Right renal pelvis (tissue), 4 donors: ENCODE measurements around the gene PPAN. TPM values are rescaled to one million over a fixed set of nuclear protein-coding genes. Genes with fewer than 3 reads are reported as not detected.

Source experiments
- DNase-seq, 4 donors: peaks; one replicate each; pipeline ENCODE4 v3.0.0-alpha.2; 2013; ENCODE audit warnings: low read depth in 4 of 4, low spot score in 3 of 4, missing footprints in 1 of 4
- polyA plus RNA-seq, 4 donors: library from polyadenylated mRNA; unstranded; fragments of 120-200 nt; gene quantifications; one replicate each; pipeline ENCODE4 v1.2.1, GENCODE V29; 2013; ENCODE audit not compliant: insufficient read length in 4 of 4

The PPAN gene
- polyA plus RNA-seq, 4 donors = 28.6 to 36.4 (median 32.1) TPM

- no peak for DNase-seq
Measured at GRCh38 chr19:10112895-10113591, 6.9 kb downstream of the PPAN start.

DNA sequence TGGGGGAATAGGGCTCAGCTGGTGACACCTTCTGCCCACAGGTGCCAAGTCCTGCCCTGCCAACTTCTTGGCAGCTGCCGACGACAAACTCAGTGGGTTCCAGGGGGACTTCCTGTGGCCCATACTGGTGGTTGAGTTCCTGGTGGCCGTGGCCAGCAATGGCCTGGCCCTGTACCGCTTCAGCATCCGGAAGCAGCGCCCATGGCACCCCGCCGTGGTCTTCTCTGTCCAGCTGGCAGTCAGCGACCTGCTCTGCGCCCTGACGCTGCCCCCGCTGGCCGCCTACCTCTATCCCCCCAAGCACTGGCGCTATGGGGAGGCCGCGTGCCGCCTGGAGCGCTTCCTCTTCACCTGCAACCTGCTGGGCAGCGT is 7.4 kb downstream of the PPAN start:
- no peak for DNase-seq

- no peak for DNase-seq
Measured at GRCh38 chr19:10113964-10114650, 7.9 kb downstream of the PPAN start.

GRCh38 chr19:10114651-10115391 is 8.7 kb downstream of the PPAN start:
- DNase-seq = no peak

DNA sequence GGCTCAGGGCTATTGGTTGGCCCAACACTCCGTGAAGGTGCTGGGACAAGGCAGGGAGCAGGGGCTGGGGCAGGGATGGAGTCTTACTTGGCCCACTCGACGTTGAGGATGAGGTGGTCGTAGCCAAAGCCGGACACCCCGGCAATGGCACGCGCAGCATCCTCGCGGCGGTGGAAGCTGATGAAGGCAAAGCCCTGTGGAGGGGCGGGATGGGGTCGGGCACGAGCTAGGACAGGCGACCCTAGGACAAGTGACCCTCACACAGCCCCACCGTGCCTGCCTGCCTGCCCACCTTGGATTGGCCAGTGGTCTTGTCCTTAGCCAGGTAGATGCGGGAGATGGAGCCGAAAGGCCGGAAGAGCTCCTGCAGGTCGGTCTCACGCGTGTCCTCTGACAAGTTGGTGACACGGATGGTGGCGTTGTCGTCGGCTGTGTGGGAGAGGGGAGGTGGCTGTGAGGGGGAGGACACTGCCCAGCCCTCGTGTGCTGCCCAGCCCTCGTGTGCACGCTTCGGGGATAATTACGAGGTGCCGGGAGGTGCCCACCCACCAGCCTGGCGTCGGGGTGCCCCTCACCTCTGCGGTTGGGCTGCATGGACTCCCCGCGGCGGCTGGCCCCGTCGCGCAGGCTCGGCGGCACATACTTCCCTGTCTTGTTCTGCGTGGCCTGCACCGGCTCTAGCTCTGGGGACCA is 9.4 kb downstream of the PPAN start:
- no peak for DNase-seq

DNA sequence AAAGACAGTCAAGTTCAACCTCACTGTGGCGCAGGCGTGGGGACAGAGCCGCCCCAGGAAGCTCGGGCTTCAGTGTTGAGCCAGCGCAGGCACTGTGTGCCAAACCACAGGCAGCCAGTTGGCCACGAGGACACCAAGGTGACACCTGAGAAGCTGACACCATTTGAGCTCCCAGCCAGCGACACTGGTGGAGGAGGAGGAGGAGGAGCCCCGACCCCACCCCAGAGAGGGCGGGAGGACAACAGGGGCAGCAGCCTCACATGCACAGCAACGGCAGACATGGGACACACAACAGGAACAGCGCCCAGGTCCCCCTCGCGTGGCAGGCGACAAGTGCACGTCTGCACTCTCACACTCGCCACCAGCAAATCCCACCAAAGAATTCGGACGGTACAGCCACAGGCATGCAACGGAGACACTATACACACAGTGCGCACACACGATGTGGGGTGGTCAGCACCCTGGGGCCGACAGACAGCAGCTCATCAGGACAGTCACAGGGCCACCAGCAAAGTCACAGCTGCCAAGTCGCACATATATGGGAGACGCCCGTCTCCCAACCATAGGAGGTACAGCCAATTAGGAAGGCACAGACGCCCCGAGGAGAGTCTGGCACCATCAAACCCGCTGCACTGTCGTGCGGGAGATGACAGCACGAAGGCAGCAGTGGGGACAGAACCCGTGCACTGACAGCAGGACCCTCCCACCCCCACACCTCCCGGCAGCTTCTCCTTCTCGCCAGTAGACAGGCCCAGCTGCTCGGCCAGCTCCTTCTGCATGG is 10.1 kb downstream of the PPAN start:
- no peak for DNase-seq

GRCh38 chr19:10116866-10117616 is 10.9 kb downstream of the PPAN start:
- DNase-seq = no peak

- no peak for DNase-seq
Measured at GRCh38 chr19:10118960-10119359, 12.8 kb downstream of the PPAN start.

- no peak for DNase-seq
Measured at GRCh38 chr19:10120538-10121189, 14.5 kb downstream of the PPAN start.

DNA sequence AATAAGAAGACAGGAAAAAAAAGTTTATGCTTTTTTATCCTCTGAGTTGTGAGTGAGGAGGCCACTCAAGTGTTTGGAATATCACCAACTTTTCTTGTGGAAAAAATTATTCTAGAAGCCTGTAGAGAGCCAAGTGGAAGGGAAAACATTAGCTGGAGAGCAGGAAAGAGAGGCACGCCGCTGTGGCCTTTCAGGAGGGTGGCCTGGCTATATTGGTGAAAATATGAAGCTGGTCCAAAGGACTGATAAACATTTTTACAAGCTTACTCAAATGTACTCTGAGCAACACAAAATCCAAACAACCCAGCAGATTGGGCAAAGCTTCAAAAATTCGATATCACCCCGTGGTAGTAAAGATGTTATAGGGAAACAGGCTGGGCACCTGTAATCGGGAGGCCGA is 15.9 kb downstream of the PPAN start:
- no peak for DNase-seq

- DNase-seq = no peak
Measured at GRCh38 chr19:10124429-10124828, 18.3 kb downstream of the PPAN start.

DNA sequence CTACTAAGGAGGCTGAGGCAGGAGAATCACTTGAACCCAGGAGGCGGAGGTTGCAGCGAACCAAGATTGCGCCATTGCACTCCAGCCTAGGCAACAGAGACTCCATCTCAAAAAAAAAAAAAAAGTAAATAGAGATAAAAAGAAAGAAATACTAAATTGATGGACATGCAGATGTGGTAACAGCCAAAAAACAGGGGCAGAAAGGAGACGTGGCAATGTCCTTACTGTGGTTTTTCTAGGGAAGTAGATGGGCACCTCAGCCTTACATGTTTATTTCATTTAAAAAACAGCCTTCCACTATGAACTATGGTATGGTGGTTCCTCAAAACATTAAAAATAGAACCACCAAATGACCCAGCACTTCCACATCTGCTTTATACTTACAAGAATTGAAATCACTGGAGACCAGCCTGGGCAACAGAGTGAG is 20.1 kb downstream of the PPAN start:
- DNase-seq = no peak

DNA sequence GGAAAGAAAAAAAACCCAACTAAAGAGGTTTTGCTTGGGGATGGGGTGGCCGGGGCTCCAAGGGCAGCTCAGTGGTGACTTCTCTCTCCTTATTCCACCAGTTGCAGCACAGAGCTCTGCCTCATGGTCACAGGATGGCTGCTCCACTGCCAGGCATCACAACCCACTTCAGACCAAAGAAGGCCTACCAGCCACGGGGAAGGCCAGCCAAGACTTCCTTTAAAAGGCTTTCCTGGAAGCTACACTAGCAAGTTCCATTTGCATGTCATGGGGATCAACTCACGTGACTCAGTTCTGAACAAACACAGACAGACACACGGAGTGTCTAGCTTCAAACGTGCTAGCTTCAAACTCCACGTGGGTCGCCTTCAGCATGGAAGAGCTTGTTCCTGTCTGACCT is 26.7 kb downstream of the PPAN start:
- DNase-seq = no peak

DNA sequence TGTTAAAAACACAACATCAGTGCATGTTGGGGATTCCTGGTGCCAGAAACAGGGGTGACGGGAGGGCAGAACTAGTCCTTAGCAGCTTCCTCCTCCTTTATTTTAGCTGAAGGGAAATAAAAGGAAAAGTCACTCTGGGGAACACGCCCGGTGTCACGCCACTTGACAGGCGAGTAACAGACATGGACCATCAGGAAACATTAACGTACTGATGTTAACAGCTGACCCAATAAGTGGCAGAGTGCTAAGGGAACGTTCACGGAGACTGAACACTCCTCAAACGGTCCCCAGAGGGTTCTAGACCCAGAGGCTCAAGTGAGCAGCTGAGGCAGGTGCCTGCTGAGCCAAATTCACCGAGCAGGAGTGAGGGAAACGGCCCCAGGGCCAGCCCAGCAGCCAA is 27.4 kb downstream of the PPAN start:
- no peak for DNase-seq

DNA sequence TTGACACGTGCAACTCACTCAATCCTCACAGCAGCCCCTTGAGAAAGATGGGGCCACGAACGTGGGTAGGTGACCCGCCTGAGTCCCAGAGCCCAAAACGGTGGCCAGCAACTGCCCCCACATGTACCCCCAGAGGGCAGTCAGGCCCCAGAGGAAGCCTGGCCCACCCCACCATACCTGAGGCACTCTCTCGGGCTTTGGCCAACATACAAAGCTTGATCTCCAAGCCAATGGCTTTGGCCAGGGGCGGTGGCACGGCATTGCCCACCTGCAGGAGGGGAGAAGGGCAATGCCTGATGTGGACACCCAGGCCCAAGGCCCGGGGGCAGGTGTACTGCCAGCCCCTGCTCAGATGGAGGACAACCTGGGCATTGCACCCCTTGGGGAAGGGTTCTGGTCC is 27.9 kb downstream of the PPAN start:
- DNase-seq = no peak

DNA sequence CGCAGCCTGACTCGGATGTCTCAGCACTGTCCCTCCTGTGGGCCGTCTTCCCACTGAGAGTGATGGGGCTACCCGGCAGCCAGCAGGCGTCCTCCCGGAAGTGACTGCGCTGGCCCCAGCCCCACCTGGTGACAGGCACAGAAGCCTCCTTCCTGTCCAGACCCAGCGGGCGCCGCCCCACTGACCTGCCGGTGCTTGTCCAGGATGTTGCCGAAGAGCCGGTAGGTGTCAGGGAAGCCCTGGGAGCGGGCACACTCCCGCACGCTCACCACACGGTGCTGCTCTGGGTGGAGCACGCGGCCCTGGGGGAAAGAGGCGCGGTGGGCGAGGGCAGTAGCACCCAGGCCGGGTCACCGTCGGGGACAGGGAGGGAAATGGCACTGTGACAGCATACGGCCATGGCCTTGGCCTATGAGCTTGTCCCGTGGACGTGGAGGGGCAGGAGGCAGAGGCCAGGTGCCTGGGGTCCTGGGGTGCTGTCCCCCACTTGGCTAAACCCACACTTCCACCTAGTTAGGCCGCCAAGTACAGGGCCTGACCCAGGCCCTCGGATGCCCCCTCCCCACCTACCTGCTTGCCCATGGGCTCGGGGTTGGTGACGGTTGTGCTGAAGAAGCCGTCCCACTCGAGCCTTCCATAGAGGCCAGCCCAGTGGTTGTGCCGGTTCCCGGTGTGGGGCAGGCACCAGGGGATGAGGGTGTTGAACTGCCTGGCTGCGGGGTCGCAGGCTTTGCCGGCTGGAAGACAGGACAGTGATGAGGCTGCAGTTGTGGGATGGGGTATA is 29.6 kb downstream of the PPAN start:
- DNase-seq = no peak

- no peak for DNase-seq
Measured at GRCh38 chr19:10136936-10137335, 30.8 kb downstream of the PPAN start.
